K562 (cell line): ENCODE measurements around the gene HDAC3. TPM values are rescaled to one million over a fixed set of nuclear protein-coding genes. Genes with fewer than 3 reads are reported as not detected.
A peak's percentile ranks its signal among the peaks of the same experiment; 100 is the strongest.

Experiments
- ASH1L ChIP-seq: fragments of 450-650 bp; IDR thresholded peaks from 2 replicates; pipeline ENCODE4 v1.6.1; 2018; ENCODE audit warnings: borderline replicate concordance, mild to moderate bottlenecking, low read depth; ENCODE audit not compliant: partially characterized antibody
- ATF3 ChIP-seq, 2 experiments: fragments of 450-650 bp in 1 of 2; sonication (generic) in 1 of 2; formaldehyde crosslinking in 1 of 2; IDR thresholded peaks in 1 of 2; conservative IDR thresholded peaks in 1 of 2; 2 replicates each; pipeline versions ENCODE4 v1.6.1 to v1.8.1; 2016 to 2023; ENCODE audit warnings: mild to moderate bottlenecking in 2 of 2, moderate library complexity in 2 of 2, inconsistent platforms in 1 of 2, missing genetic modification reagents in 1 of 2
- BHLHE40 ChIP-seq: IDR thresholded peaks from 2 replicates; pipeline ENCODE4 v1.6.1; 2011; ENCODE audit warnings: low read length, improper control_type of control experiment
- EHMT2 ChIP-seq: fragments of 450-650 bp; IDR thresholded peaks from 2 replicates; pipeline ENCODE4 v1.6.1; 2018; ENCODE audit warnings: antibody characterized with exemption
- ETS2 ChIP-seq: IDR thresholded peaks from 2 replicates; pipeline ENCODE4 v1.6.1; 2016; ENCODE audit warnings: borderline replicate concordance, missing genetic modification characterization, mild to moderate bottlenecking, moderate library complexity, missing compliant biosample characterization; ENCODE audit not compliant: poor library complexity, severe bottlenecking
- HSF4 ChIP-seq: fragments of 250-450 bp; sonication (Bioruptor Pico); IDR thresholded peaks from 2 replicates; pipeline ENCODE4 v2.1.2; 2022; ENCODE audit warnings: mild to moderate bottlenecking, moderate library complexity, borderline replicate concordance
- ILF3 ChIP-seq: fragments of 450-650 bp; IDR thresholded peaks from 2 replicates; pipeline ENCODE4 v1.6.1; 2018; ENCODE audit warnings: antibody characterized with exemption, mild to moderate bottlenecking, moderate library complexity, borderline replicate concordance
- MAFG ChIP-seq: fragments of 450-650 bp; conservative IDR thresholded peaks from 2 replicates; pipeline ENCODE4 v1.6.1; 2016; ENCODE audit warnings: missing genetic modification characterization, missing compliant biosample characterization
- POLR2AphosphoS2 ChIP-seq: IDR thresholded peaks from 2 replicates; pipeline ENCODE4 v1.6.1; 2012; ENCODE audit warnings: low read length, improper control_type of control experiment
- PPARD ChIP-seq: fragments of 250-450 bp; sonication (Bioruptor Pico); IDR thresholded peaks from 2 replicates; pipeline ENCODE4 v1.8.0; 2022; ENCODE audit warnings: inconsistent platforms, mild to moderate bottlenecking, moderate library complexity
- RBM34 ChIP-seq: fragments of 200-400 bp; formaldehyde crosslinking; IDR thresholded peaks from 2 replicates; pipeline ENCODE4 v1.6.1; 2018; ENCODE audit warnings: low read length, borderline replicate concordance; ENCODE audit not compliant: insufficient read depth
- SAP30 ChIP-seq: fragments of 200-600 bp; sonication (generic); IDR thresholded peaks from 2 replicates; pipeline ENCODE4 v1.6.1; 2012; ENCODE audit warnings: borderline replicate concordance, low read depth, mild to moderate bottlenecking, moderate library complexity, low read length, control low read depth, inconsistent platforms; ENCODE audit not compliant: insufficient read depth, poor library complexity, severe bottlenecking
- SIRT6 ChIP-seq: IDR thresholded peaks from one replicate; pipeline ENCODE4 v1.6.1; 2012; ENCODE audit warnings: low read depth, mild to moderate bottlenecking, control low read depth, inconsistent platforms, low read length, moderate library complexity
- SOX6 ChIP-seq: fragments of 450-650 bp; IDR thresholded peaks from 2 replicates; pipeline ENCODE4 v1.6.1; 2014; ENCODE audit warnings: mild to moderate bottlenecking
- WHSC1 ChIP-seq: IDR thresholded peaks from one replicate; pipeline ENCODE4 v1.6.1; 2012; ENCODE audit warnings: low read length, control low read depth, inconsistent platforms
- ZC3H8 ChIP-seq: fragments of 450-650 bp; IDR thresholded peaks from 2 replicates; pipeline ENCODE4 v1.6.1; 2017
- ZKSCAN1 ChIP-seq: fragments of 150-350 bp; IDR thresholded peaks from 2 replicates; pipeline ENCODE4 v1.6.1; 2016; ENCODE audit warnings: low read depth, low read length
- ZKSCAN8 ChIP-seq: fragments of 200-800 bp; sonication (Bioruptor generic); IDR thresholded peaks from 2 replicates; pipeline ENCODE4 v1.6.1; 2016; ENCODE audit warnings: missing genetic modification characterization, missing compliant biosample characterization
- ZNF436 ChIP-seq: fragments of 250-450, 450-650 bp; sonication (Bioruptor Pico); formaldehyde crosslinking; IDR thresholded peaks from 2 replicates; pipeline ENCODE4 v1.7.0; 2020; ENCODE audit warnings: mild to moderate bottlenecking
- ZNF699 ChIP-seq: fragments of 250-450 bp; sonication (Bioruptor Pico); IDR thresholded peaks from 2 replicates; pipeline ENCODE4 v1.8.0; 2021; ENCODE audit warnings: mild to moderate bottlenecking, moderate library complexity; ENCODE audit not compliant: insufficient replicate concordance
- ZNF766 ChIP-seq: fragments of 200-800 bp; sonication (Bioruptor generic); conservative IDR thresholded peaks from 2 replicates; pipeline ENCODE4 v1.6.1; 2016; ENCODE audit warnings: missing genetic modification characterization, missing compliant biosample characterization
- ZNF77 ChIP-seq: fragments of 250-450 bp; sonication (Bioruptor Pico); IDR thresholded peaks from 2 replicates; pipeline ENCODE4 v1.5.0; 2020
- polyA plus RNA-seq, 8 experiments: library from polyadenylated mRNA; depleted of rRNA in 4 of 8; stranded (reverse) in 5 of 8; unstranded in 3 of 8; fragments of >200 nt; fragmentation: Nextera tagmentation in 2 of 8; fragmentation: Illumina TruSeq in 1 of 8; extraction: Ambion mirVana in 2 of 8; extraction: Trizol in 1 of 8; gene quantifications; 2 replicates each; pipeline versions ENCODE4 v1.2.1 to v1.2.3, GENCODE V29; 2011 to 2014; ENCODE audit warnings: inconsistent platforms in 1 of 8, missing spikeins in 1 of 8
- total RNA-seq, 7 experiments: library from RNA; depleted of rRNA in 6 of 7; stranded (reverse); fragments of >200 nt in 6 of 7; fragmentation: Illumina TruSeq in 2 of 7; extraction: Trizol in 2 of 7; gene quantifications; 2 replicates each; pipeline versions ENCODE4 v1.2.1 to v1.2.3, GENCODE V29; 2011 to 2021; ENCODE audit warnings: low replicate concordance in 1 of 7
- TF ChIP-seq, protein P1 (sequence below): sonication (generic); formaldehyde crosslinking; IDR thresholded peaks from 2 replicates; pipeline ENCODE4 v1.8.0; 2022; ENCODE audit warnings: mild to moderate bottlenecking, missing genetic modification reagents
- TF ChIP-seq, protein P2 (sequence below): IDR thresholded peaks from 2 replicates; pipeline ENCODE4 v1.6.1; 2012; ENCODE audit warnings: low read depth, low read length, improper control_type of control experiment, borderline replicate concordance
- TF ChIP-seq, protein P3 (sequence below): sonication (generic); formaldehyde crosslinking; IDR thresholded peaks from 2 replicates; pipeline ENCODE4 v1.9.0; 2022; ENCODE audit warnings: mild to moderate bottlenecking, missing genetic modification reagents

Gene HDAC3
- total and polyA plus RNA-seq, 9 of the 15 experiments (the other 6 are each of a cell fraction or from before 2014, with no cell fraction given), result 89.7 to 191 (median 119) TPM

DNA sequence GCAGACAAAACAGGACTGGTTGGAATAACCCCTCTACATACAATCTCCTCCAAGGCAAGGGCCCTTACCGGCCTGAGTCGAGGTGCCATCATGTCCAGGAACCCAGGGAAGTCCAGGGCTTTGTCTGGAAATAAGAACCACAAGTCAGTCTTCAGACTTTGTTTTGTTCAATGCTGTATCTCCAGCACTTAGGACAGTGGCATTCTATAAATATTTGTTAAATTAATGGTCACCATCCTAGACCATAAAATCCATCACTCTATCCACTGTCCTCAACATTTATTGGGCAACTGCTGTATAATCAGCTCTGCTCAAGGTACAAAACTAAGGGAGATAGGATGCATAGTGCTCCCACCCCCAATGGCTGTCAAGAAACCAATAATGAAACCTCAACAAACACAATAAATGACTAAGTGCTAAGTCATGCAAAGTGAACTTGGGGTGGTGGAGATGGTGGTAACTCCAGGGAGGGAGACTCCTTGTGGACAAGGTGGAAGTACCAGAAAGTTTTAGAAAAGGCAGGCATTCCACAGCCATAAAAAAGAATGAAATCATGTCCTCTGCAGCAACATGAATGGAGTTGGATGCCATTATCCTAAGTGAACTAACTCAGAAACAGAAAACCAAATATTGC is 5.1 kb upstream of the HDAC3 start (continued):
- TF ChIP-seq, protein P1, sequence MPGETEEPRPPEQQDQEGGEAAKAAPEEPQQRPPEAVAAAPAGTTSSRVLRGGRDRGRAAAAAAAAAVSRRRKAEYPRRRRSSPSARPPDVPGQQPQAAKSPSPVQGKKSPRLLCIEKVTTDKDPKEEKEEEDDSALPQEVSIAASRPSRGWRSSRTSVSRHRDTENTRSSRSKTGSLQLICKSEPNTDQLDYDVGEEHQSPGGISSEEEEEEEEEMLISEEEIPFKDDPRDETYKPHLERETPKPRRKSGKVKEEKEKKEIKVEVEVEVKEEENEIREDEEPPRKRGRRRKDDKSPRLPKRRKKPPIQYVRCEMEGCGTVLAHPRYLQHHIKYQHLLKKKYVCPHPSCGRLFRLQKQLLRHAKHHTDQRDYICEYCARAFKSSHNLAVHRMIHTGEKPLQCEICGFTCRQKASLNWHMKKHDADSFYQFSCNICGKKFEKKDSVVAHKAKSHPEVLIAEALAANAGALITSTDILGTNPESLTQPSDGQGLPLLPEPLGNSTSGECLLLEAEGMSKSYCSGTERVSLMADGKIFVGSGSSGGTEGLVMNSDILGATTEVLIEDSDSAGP, result no peak
- TF ChIP-seq ETS2 (tag), result no peak
- TF ChIP-seq, protein P2, sequence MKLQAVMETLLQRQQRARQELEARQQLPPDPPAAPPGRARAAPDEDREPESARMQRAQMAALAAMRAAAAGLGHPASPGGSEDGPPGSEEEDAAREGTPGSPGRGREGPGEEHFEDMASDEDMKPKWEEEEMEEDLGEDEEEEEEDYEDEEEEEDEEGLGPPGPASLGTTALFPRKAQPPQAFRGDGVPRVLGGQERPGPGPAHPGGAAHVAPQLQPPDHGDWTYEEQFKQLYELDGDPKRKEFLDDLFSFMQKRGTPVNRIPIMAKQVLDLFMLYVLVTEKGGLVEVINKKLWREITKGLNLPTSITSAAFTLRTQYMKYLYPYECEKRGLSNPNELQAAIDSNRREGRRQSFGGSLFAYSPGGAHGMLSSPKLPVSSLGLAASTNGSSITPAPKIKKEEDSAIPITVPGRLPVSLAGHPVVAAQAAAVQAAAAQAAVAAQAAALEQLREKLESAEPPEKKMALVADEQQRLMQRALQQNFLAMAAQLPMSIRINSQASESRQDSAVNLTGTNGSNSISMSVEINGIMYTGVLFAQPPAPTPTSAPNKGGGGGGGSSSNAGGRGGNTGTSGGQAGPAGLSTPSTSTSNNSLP, result 0 out of 2 replicates have a peak, but pooled peaks have one; percentile 29
- TF ChIP-seq SAP30, result no peak
- 0 out of 2 replicates have a peak, but pooled peaks have one; percentile 32 for TF ChIP-seq SOX6
- peak; percentile 96 for TF ChIP-seq MAFG (tag)
- no peak for TF ChIP-seq HSF4 (CRISPR knock-in tag)
- no peak for TF ChIP-seq ASH1L
- TF ChIP-seq ZNF699 (CRISPR knock-in tag), result no peak
- no peak for TF ChIP-seq SIRT6
- TF ChIP-seq ZKSCAN1, result no peak
- TF ChIP-seq ILF3, result no peak
- TF ChIP-seq EHMT2, result peak; percentile 89
- no peak for TF ChIP-seq ZKSCAN8
- no peak for TF ChIP-seq RBM34
- TF ChIP-seq ATF3 (IDR thresholded peaks at IDR 0.05), result 0 out of 2 replicates have a peak, but pooled peaks have one; percentile 17
- no peak for TF ChIP-seq ATF3 (CRISPR knock-in tag; conservative IDR thresholded peaks at IDR 0.05)
- no peak for TF ChIP-seq BHLHE40
- no peak for TF ChIP-seq PPARD (CRISPR knock-in tag)
- TF ChIP-seq ZC3H8, result no peak
- no peak for TF ChIP-seq ZNF436
- TF ChIP-seq WHSC1, result no peak
- TF ChIP-seq, protein P3, sequence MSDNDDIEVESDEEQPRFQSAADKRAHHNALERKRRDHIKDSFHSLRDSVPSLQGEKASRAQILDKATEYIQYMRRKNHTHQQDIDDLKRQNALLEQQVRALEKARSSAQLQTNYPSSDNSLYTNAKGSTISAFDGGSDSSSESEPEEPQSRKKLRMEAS, result no peak
- no peak for TF ChIP-seq ZNF77 (CRISPR knock-in tag)
- no peak for TF ChIP-seq POLR2AphosphoS2
- no peak for TF ChIP-seq ZNF766 (CRISPR knock-in tag)
